C4-2B (cell line): ENCODE results near the gene SLC39A9.
"Not testable (repeated sequence)": the region's sequence is repeated elsewhere in the genome, so short reads cannot be mapped to it uniquely, and the experiment has no call there.

Source experiments
- H3K27ac ChIP-seq: fragments of 450-650 bp; 2 replicates; pipeline ENCODE4 v1.5.1; 2017
- CTCF ChIP-seq: fragments of 450-650 bp; conservative IDR thresholded peaks from 2 replicates; pipeline ENCODE4 v1.5.1; 2017; ENCODE audit warnings: mild to moderate bottlenecking
- ZFX ChIP-seq: fragments of 450-650 bp; IDR thresholded peaks from 2 replicates; pipeline ENCODE4 v1.6.1; 2017

Gene SLC39A9

GRCh38 chr14:69475194-69475818, 76.8 kb downstream of the SLC39A9 start:
- H3K27ac ChIP-seq, result no peak overlapping the region
- TF ChIP-seq CTCF (peak; percentile 66), ZFX (no peak)

- peak; percentile 75 for TF ChIP-seq CTCF
- not testable (repeated sequence) for H3K27ac ChIP-seq
Measured at GRCh38 chr14:69476824-69477450, 78.4 kb downstream of the SLC39A9 start.

- H3K27ac ChIP-seq, result not testable (repeated sequence)
Measured at GRCh38 chr14:69478055-69478454, 79.6 kb downstream of the SLC39A9 start.

- TF ChIP-seq CTCF (no peak), ZFX (no peak)
Measured at GRCh38 chr14:69479696-69480095, 81.2 kb downstream of the SLC39A9 start.

GRCh38 chr14:69480136-69480535, 81.6 kb downstream of the SLC39A9 start:
- TF ChIP-seq ZFX (no peak), CTCF (no peak)
- H3K27ac ChIP-seq, result no peak overlapping the region

More at GRCh38 chr14:69479696-69480095, 81.2 kb downstream of the SLC39A9 start:
- H3K27ac ChIP-seq, result no peak overlapping the region

GRCh38 chr14:69481815-69482568, 83.5 kb downstream of the SLC39A9 start:
- TF ChIP-seq ZFX (no peak), CTCF (no peak)
- no peak overlapping the region for H3K27ac ChIP-seq

GRCh38 chr14:69483765-69484443, 85.4 kb downstream of the SLC39A9 start:
- TF ChIP-seq CTCF (no peak), ZFX (0 out of 2 replicates have a peak, but pooled peaks have one; percentile 24)
- peak overlapping the region; percentile 53 for H3K27ac ChIP-seq
